KMS-11 (cell line): ENCODE data around the gene C8A.

Experiments used
- H2AFZ ChIP-seq: fragments of 200-600 bp; sonication (generic); 2 replicates; pipeline ENCODE4 v1.6.1; 2016; ENCODE audit warnings: antibody characterized with exemption, mixed run types, low read depth
- H3K27ac ChIP-seq: fragments of 200-600 bp; sonication (generic); 2 replicates; pipeline ENCODE4 v1.6.1; 2016; ENCODE audit warnings: mild to moderate bottlenecking, mixed run types
- H3K27me3 ChIP-seq: fragments of 200-600 bp; sonication (generic); 2 replicates; pipeline ENCODE4 v1.6.1; 2017; ENCODE audit warnings: mild to moderate bottlenecking, low read depth, mixed run types, moderate library complexity; ENCODE audit not compliant: insufficient read depth
- H3K36me3 ChIP-seq: fragments of 200-600 bp; sonication (generic); 2 replicates; pipeline ENCODE4 v1.6.1; 2017; ENCODE audit warnings: mild to moderate bottlenecking, mixed run types; ENCODE audit not compliant: insufficient read depth
- H3K4me1 ChIP-seq: fragments of 200-600 bp; sonication (generic); 2 replicates; pipeline ENCODE4 v1.6.1; 2016; ENCODE audit warnings: mild to moderate bottlenecking, low read depth, mixed run types; ENCODE audit not compliant: poor library complexity, severe bottlenecking
- H3K4me2 ChIP-seq: fragments of 200-600 bp; sonication (generic); 2 replicates; pipeline ENCODE4 v1.7.0; 2016; ENCODE audit warnings: mild to moderate bottlenecking, mixed run types
- H3K4me3 ChIP-seq: fragments of 200-600 bp; sonication (generic); IDR thresholded peaks from 2 replicates; pipeline ENCODE4 v1.6.1; 2017; ENCODE audit warnings: low read depth, low read length, mixed read lengths; ENCODE audit not compliant: insufficient read depth
- H3K79me2 ChIP-seq: fragments of 200-600 bp; sonication (generic); 2 replicates; pipeline ENCODE4 v1.6.1; 2016; ENCODE audit warnings: low read depth, mixed run types; ENCODE audit not compliant: insufficient read depth
- H3K9ac ChIP-seq: fragments of 200-600 bp; sonication (generic); 2 replicates; pipeline ENCODE4 v1.6.1; 2016; ENCODE audit warnings: mild to moderate bottlenecking, mixed run types
- H4K20me1 ChIP-seq: fragments of 200-600 bp; sonication (generic); 2 replicates; pipeline ENCODE4 v1.6.1; 2016; ENCODE audit warnings: mild to moderate bottlenecking, mixed run types; ENCODE audit not compliant: insufficient read depth
- CTCF ChIP-seq: fragments of 200-600 bp; sonication (generic); conservative IDR thresholded peaks from 2 replicates; pipeline ENCODE4 v1.6.1; 2017; ENCODE audit warnings: low read depth, mild to moderate bottlenecking, antibody characterized with exemption, low read length, moderate library complexity, mixed read lengths

Gene C8A

DNA sequence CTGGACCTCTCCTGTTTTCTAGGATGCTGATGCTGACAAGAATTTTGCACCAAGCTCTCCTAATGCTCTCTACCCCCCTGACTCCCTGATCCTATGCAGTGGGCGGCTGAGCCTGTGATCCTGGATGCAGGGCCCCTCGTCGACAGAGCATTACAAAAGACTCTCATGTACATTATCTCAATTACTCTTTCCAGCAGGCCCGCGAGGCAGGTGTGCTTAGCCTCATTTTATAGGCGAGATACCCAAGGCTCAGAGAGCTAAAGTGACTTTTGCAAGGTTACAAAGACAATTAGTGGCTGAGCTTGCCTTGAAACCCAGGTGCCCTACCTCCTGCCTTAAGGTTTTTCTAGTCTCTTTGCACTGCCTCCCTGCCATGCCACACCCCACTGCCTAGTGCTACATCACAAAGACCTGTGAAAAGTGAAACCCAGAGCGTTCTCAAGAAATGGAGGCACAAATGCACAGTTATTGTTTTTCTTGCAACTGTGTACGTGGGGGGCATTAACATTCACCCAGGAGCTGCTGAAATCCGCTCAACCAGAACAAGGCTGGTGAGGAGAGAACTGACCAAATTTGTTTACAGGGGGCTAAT lies 10.0 kb upstream of the C8A start:
- no peaks in the 10 kb centered on the region for H3K36me3 ChIP-seq
- H3K4me2 ChIP-seq, result no peak overlapping the region
- no peaks in the 10 kb centered on the region for H3K4me1 ChIP-seq
- no peak overlapping the region for H2AFZ ChIP-seq
- no peaks in the 10 kb centered on the region for H3K79me2 ChIP-seq
- no peak overlapping the region for H3K9ac ChIP-seq
- H4K20me1 ChIP-seq, result no peaks in the 10 kb centered on the region
- H3K4me3 ChIP-seq, result no peak overlapping the region
- no peak for TF ChIP-seq CTCF
- no peak overlapping the region for H3K27ac ChIP-seq
- H3K27me3 ChIP-seq, result no peaks in the 10 kb centered on the region

GRCh38 chr1:56845343-56845742 lies 9.3 kb upstream of the C8A start:
- no peak overlapping the region for H2AFZ ChIP-seq
- TF ChIP-seq CTCF, result no peak
- H3K27ac ChIP-seq, result no peak overlapping the region
- H3K79me2 ChIP-seq, result no peaks in the 10 kb centered on the region
- H4K20me1 ChIP-seq, result no peaks in the 10 kb centered on the region
- no peaks in the 10 kb centered on the region for H3K4me1 ChIP-seq
- H3K4me2 ChIP-seq, result no peak overlapping the region
- no peaks in the 10 kb centered on the region for H3K27me3 ChIP-seq
- H3K9ac ChIP-seq, result no peak overlapping the region
- H3K4me3 ChIP-seq, result no peak overlapping the region
- H3K36me3 ChIP-seq, result no peaks in the 10 kb centered on the region

- no peaks in the 10 kb centered on the region for H3K79me2 ChIP-seq
- no peaks in the 10 kb centered on the region for H4K20me1 ChIP-seq
- no peaks in the 10 kb centered on the region for H3K27me3 ChIP-seq
- no peak overlapping the region for H3K9ac ChIP-seq
- H3K4me1 ChIP-seq, result no peaks in the 10 kb centered on the region
- no peak overlapping the region for H3K27ac ChIP-seq
- no peak overlapping the region for H3K4me3 ChIP-seq
- H3K4me2 ChIP-seq, result no peak overlapping the region
- no peaks in the 10 kb centered on the region for H3K36me3 ChIP-seq
- TF ChIP-seq CTCF, result no peak
- H2AFZ ChIP-seq, result no peak overlapping the region
These were observed 4.8 kb upstream of the C8A start for GRCh38 chr1:56849750-56850149.

DNA sequence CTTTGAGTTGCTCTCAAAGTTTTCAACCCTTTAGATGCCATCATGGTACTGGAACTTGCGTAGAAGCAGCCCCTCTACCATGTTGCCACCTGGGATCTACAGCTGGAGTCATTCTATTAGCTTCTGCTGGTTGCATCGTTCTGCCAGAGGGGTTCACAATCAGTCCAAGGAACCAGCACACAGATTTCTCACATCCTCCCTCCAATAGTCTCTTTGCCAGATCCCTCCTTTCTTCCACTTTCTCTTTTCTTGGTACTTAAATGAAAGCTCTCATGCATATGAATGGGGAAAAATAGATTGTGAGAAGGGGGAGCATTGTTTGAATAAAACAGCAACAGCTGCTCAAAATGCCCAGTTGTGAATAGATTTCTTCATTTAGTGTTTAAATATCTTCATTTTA lies 4.2 kb upstream of the C8A start:
- TF ChIP-seq CTCF, result no peak
- Histone ChIP-seq H3K79me2 (no peaks in the 10 kb centered on the region), H3K9ac (no peak overlapping the region), H3K27ac (no peak overlapping the region), H3K27me3 (no peaks in the 10 kb centered on the region), H3K4me1 (no peaks in the 10 kb centered on the region), H3K4me3 (no peak overlapping the region), H4K20me1 (no peaks in the 10 kb centered on the region), H3K36me3 (no peaks in the 10 kb centered on the region), H3K4me2 (no peak overlapping the region), H2AFZ (no peak overlapping the region)
